Neural cell (in vitro differentiated cells): ENCODE measurements around the gene PRSS38. TPM values are rescaled to one million over a fixed set of nuclear protein-coding genes. Genes with fewer than 3 reads are reported as not detected.

Source experiments
- H2AFZ ChIP-seq: fragments of 200-600, 300-800 bp; sonication (generic), shearing (Covaris generic); 2 replicates; pipeline ENCODE4 v1.6.0; 2014; ENCODE audit warnings: low read depth, mild to moderate bottlenecking, antibody characterized with exemption, low read length, moderate library complexity
- H3F3A ChIP-seq: fragments of 200-600 bp; shearing (Covaris generic); 2 replicates; pipeline ENCODE4 v1.6.1; 2016; ENCODE audit warnings: mild to moderate bottlenecking, moderate library complexity, mixed read lengths, antibody characterized with exemption, low read length; ENCODE audit not compliant: insufficient read depth, poor library complexity, severe bottlenecking
- H3K27ac ChIP-seq: fragments of 200-600, 300-800 bp; sonication (generic), shearing (Covaris generic); 2 replicates; pipeline ENCODE4 v1.5.1; 2014; ENCODE audit warnings: mild to moderate bottlenecking, low read length, moderate library complexity
- H3K27me3 ChIP-seq: fragments of 300-800, 200-600 bp; sonication (generic), shearing (Covaris generic); 2 replicates; pipeline ENCODE4 v1.6.0; 2014; ENCODE audit warnings: mild to moderate bottlenecking, low read depth, low read length, moderate library complexity; ENCODE audit not compliant: insufficient read depth
- H3K36me3 ChIP-seq: fragments of 300-800, 200-600 bp; sonication (generic), shearing (Covaris generic); 2 replicates; pipeline ENCODE4 v1.5.1; 2014; ENCODE audit warnings: mild to moderate bottlenecking, antibody characterized with exemption, low read length, moderate library complexity; ENCODE audit not compliant: insufficient read depth
- H3K4me2 ChIP-seq: fragments of 300-800, 200-600 bp; sonication (generic), shearing (Covaris generic); 2 replicates; pipeline ENCODE4 v1.6.0; 2014; ENCODE audit warnings: mild to moderate bottlenecking, low read length
- H3K4me3 ChIP-seq: fragments of 300-800, 200-600 bp; sonication (generic), shearing (Covaris generic); 2 replicates; pipeline ENCODE4 v1.5.1; 2014; ENCODE audit warnings: mild to moderate bottlenecking, low read length, moderate library complexity
- H3K79me2 ChIP-seq: fragments of 200-600 bp; shearing (Covaris generic); replicated peaks from 2 replicates; pipeline ENCODE4 v1.6.0; 2014; ENCODE audit warnings: mild to moderate bottlenecking, low read length, moderate library complexity; ENCODE audit not compliant: insufficient read depth
- H3K9ac ChIP-seq: fragments of 300-800, 200-600 bp; sonication (generic), shearing (Covaris generic); 2 replicates; pipeline ENCODE4 v1.6.1; 2016; ENCODE audit warnings: mild to moderate bottlenecking, low read length, mixed read lengths
- H3K9me2 ChIP-seq: fragments of 200-600 bp; shearing (Covaris generic); 2 replicates; pipeline ENCODE4 v1.6.1; 2016; ENCODE audit warnings: mild to moderate bottlenecking, low read length, mixed read lengths; ENCODE audit not compliant: insufficient read depth
- H3K9me3 ChIP-seq: fragments of 200-600, 300-800 bp; sonication (generic), shearing (Covaris generic); 2 replicates; pipeline ENCODE4 v1.6.1; 2016; ENCODE audit warnings: mild to moderate bottlenecking, mixed run types, low read length, moderate library complexity, mixed read lengths
- H4K20me1 ChIP-seq: fragments of 200-600 bp; shearing (Covaris generic); 2 replicates; pipeline ENCODE4 v1.6.1; 2016; ENCODE audit warnings: mild to moderate bottlenecking, mixed run types; ENCODE audit not compliant: insufficient read depth
- CTCF ChIP-seq: fragments of 450-650 bp; IDR thresholded peaks from 2 replicates; pipeline ENCODE4 v1.5.1; 2014; ENCODE audit warnings: antibody characterized with exemption, mild to moderate bottlenecking, moderate library complexity; ENCODE audit not compliant: poor library complexity, severe bottlenecking
- EP300 ChIP-seq: fragments of 450-650 bp; conservative IDR thresholded peaks from 2 replicates; pipeline ENCODE4 v1.6.1; 2014; ENCODE audit warnings: antibody characterized with exemption, mild to moderate bottlenecking, moderate library complexity; ENCODE audit not compliant: poor library complexity, severe bottlenecking
- EZH2 ChIP-seq: fragments of 200-600, 300-800 bp; shearing (Covaris generic), sonication (generic); IDR thresholded peaks from 2 replicates; pipeline ENCODE4 v1.6.1; 2014; ENCODE audit warnings: antibody characterized with exemption, low read length, borderline replicate concordance, mild to moderate bottlenecking; ENCODE audit not compliant: insufficient read depth, poor library complexity, severe bottlenecking
- MXI1 ChIP-seq: fragments of 450-650 bp; conservative IDR thresholded peaks from 2 replicates; pipeline ENCODE4 v1.6.1; 2014; ENCODE audit warnings: antibody characterized with exemption, mild to moderate bottlenecking; ENCODE audit not compliant: poor library complexity, severe bottlenecking
- POLR2AphosphoS5 ChIP-seq: IDR thresholded peaks from 2 replicates; pipeline ENCODE4 v1.6.1; 2012
- RAD21 ChIP-seq: fragments of 450-650 bp; conservative IDR thresholded peaks from 2 replicates; pipeline ENCODE4 v1.6.1; 2014; ENCODE audit warnings: antibody characterized with exemption, mild to moderate bottlenecking, moderate library complexity
- REST ChIP-seq: IDR thresholded peaks from 2 replicates; pipeline ENCODE4 v1.6.1; 2012; ENCODE audit warnings: borderline replicate concordance
- SMC3 ChIP-seq: fragments of 450-650 bp; conservative IDR thresholded peaks from 2 replicates; pipeline ENCODE4 v1.6.1; 2014; ENCODE audit warnings: antibody characterized with exemption, mild to moderate bottlenecking, moderate library complexity; ENCODE audit not compliant: poor library complexity
- TAF1 ChIP-seq: IDR thresholded peaks from 2 replicates; pipeline ENCODE4 v1.6.1; 2012; ENCODE audit warnings: low read depth
- polyA plus RNA-seq: library from polyadenylated mRNA; depleted of rRNA; stranded (reverse); fragments of >200 nt; gene quantifications from 2 replicates; pipeline ENCODE4 v1.2.3, GENCODE V29; 2014

Gene PRSS38
- polyA plus RNA-seq, 1 donor from 2014 or later = not detected

- no peak for TF ChIP-seq TAF1
- TF ChIP-seq RAD21 = no peak
- TF ChIP-seq EZH2 = no peak
- TF ChIP-seq POLR2AphosphoS5 = no peak
- no peak for TF ChIP-seq REST
- no peak for TF ChIP-seq EP300
- no peak for TF ChIP-seq SMC3
- TF ChIP-seq CTCF = no peak
- TF ChIP-seq MXI1 = no peak
- no peak overlapping the region for H3K9ac ChIP-seq
- H4K20me1 ChIP-seq = no peaks in the 10 kb centered on the region
- no peak overlapping the region for H3K27ac ChIP-seq
- H3F3A ChIP-seq = no peaks in the 10 kb centered on the region
- H3K4me2 ChIP-seq = no peak overlapping the region
- H2AFZ ChIP-seq = no peak overlapping the region
- H3K9me2 ChIP-seq = no peaks in the 10 kb centered on the region
- no peaks in the 10 kb centered on the region for H3K79me2 ChIP-seq
- H3K4me3 ChIP-seq = no peak overlapping the region
- no peaks in the 10 kb centered on the region for H3K27me3 ChIP-seq
- no peaks in the 10 kb centered on the region for H3K36me3 ChIP-seq
- no peaks in the 10 kb centered on the region for H3K9me3 ChIP-seq
These were observed 40.2 kb downstream of the PRSS38 start for GRCh38 chr1:227855687-227856086.

GRCh38 chr1:227856147-227856858, 40.8 kb downstream of the PRSS38 start:
- H3K4me2 ChIP-seq = no peak overlapping the region
- H3K27ac ChIP-seq = no peak overlapping the region
- H4K20me1 ChIP-seq = no peaks in the 10 kb centered on the region
- H3K36me3 ChIP-seq = no peaks in the 10 kb centered on the region
- TF ChIP-seq MXI1 (no peak), SMC3 (no peak), EZH2 (no peak), TAF1 (no peak), POLR2AphosphoS5 (no peak), EP300 (no peak), RAD21 (no peak), CTCF (no peak), REST (no peak)
- no peak overlapping the region for H3K9ac ChIP-seq
- H3K9me3 ChIP-seq = no peaks in the 10 kb centered on the region
- no peak overlapping the region for H3K4me3 ChIP-seq
- no peak overlapping the region for H2AFZ ChIP-seq
- no peaks in the 10 kb centered on the region for H3K79me2 ChIP-seq
- no peaks in the 10 kb centered on the region for H3F3A ChIP-seq
- no peaks in the 10 kb centered on the region for H3K9me2 ChIP-seq
- no peaks in the 10 kb centered on the region for H3K27me3 ChIP-seq
